Occipital lobe (tissue), 2 donors: ENCODE results near the gene RAB10. TPM values are rescaled to one million over a fixed set of nuclear protein-coding genes. Genes with fewer than 3 reads are reported as not detected.
A peak's percentile ranks its signal among the peaks of the same experiment; 100 is the strongest.
"Not testable (repeated sequence)": the region's sequence is repeated elsewhere in the genome, so short reads cannot be mapped to it uniquely, and the experiment has no call there.

Experiments used
- DNase-seq: peaks from one replicate; lab custom pipeline; 2025; lab: John Stamatoyannopoulos, UW
- total RNA-seq: library from RNA; depleted of rRNA; stranded (reverse); fragments of >200 nt; gene quantifications from one replicate; pipeline ENCODE4 v1.2.3, GENCODE V29; 2014

RAB10 gene
- 162 TPM for total RNA-seq

DNA sequence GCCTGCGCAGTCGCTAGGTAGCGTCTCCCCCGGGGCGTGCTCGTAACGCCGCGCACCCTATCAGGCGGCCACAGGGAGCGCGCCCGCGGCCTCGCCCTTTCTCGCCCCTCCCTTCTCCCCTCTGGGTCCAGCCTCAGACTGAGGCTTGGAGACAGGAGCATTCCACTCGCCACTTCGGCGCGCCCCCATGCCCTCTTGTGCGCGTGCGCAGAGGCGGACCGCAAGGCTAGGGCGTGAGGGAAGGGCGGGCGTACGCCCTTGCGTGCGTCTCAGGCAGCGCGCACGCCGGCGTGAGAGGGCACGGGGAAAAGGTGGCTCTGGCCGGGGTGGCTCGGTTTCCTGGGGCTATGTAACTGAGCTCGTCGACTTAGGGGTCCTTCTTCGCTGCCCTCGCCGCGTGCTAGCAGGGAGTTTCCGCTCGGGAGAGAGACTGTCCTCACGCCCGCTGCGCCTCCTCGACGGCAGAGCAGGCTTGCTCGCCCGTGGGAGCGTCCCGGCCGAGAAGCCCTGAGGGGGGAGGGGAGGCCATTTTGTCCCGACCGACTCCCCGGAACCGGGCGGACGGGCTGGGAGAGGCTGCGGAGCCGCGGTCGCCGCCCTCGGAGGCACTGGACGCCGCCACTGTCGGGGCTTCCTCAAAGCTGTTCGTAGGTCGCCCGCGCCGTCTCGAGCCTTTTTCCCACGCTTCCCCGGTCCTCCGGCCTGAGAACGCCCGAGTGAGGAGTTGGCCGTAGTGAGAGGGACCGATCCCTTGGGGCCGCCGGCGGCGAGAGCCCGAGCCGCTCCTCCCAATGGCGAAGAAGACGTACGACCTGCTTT lies at the start of gene RAB10:
Gene RAB10 (plus strand): TSS at position 267 of the 819 bp plus-strand sequence. CDS start 525 bp downstream, at position 792.
- peak; percentile 97 for DNase-seq

DNA sequence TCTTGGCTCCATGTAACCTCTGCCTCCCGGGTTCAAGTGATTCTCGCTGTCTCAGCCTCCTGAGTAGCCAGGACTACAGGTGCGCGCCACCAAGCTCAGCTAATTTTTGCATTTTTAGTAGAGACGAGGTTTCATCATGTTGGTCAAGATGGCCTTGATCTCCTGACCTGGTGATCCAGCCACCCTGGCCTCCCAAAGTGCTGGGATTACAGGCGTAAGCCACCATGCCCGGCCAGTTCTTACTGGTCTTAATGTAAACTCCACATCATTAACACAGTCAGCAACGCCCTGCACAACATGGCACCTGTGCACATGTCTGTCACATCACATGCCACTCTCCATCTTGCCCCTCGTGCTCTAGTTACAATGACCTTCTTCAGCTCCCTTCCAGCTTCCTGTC lies 45.8 kb upstream of the RAB10 start:
- no peak for DNase-seq

DNA sequence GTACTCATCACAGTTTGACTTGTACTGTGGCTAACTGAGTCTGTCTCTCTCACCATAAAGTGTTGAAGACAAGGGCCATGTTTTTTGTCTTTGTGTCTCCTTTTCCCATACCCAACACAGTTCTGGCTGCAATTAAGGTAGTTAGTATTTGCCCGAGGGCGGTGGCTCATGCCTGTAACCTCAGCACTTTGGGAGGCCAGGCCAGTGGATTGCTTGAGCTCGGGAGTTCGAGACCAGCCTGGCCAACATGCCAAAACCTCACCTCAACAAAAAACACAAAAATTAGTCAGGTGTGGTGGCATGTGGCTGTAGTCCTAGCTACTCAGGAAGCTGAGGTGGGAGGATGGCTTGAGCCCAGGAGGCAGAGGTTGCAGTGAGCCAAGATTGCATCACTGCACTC lies 44.7 kb upstream of the RAB10 start:
- DNase-seq, result no peak

DNA sequence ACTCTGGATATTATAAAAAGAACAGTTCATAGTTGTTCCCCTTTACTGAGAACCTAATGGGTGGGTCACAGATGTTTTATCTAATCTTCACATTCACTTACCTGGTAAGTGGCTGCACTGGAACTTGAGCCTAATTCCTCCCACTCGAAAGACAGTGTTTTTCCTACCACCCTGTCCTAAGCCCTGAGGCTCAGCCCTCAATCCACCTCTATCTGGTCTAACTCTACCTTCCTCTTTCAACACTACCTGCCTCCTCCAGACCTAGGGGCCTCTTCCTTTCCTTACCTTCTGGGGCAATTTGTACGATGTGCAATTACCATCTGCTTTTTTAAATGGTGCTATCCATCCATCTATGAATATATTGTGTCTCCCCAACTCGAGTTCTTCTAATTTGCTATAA lies 41.9 kb upstream of the RAB10 start:
- DNase-seq, result no peak

DNA sequence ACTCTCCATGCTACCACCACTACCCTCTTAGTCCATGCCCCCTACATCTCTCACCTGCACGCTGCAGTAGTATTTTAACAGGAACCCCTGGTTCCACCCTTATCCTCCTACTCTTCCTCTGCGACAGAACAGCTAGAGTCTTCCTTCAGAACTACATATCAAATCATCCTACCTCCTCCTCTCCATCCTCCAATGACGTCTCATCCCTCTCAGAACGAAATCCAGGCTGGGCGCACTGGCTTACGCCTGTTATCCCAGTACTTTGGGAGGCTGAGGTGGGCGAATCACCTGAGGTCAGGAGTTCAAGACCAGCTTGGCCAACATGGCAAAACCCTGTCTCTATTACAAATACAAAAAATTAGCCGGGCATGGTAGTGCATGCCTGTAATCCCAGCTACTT lies 41.3 kb upstream of the RAB10 start:
- DNase-seq, result no peak

DNA sequence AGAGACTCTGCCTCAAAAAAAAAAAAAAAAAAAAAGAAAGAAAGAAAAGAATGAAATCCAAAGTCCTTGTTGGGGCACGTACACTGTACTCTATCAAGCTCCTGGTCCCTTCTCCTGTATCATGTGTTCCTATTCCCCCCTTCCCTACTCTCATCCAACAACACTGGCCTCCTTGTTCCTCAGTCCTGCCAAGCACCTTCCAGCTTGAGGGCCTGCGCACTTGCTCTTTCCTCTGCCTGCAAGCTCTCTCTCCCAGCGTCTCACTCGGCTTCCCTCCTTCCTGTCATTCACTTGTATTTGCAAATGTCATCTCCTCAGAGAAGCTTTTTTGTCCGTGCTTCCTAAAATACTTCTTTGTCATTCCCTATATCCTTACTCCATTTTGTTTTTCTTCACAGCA lies 40.8 kb upstream of the RAB10 start:
- no peak for DNase-seq

DNA sequence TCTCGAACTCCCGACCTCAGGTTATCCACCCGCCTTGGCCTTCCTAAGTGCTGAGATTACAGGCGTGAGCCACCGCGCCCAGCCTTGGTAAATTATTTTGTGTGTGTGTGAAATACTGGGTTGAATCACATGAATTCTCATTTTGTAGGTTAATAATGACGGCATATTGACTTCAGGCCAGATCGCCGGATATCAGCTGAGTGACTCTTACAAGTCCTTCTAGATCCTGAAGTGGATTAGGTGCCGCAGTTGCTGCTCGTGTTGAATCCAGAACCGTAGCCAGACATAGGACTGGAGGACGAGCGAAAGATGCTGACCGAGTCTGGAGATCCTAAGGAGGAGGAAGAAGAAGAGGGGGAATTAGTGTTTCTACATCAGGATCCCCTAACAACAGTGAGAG lies 39.4 kb upstream of the RAB10 start:
- DNase-seq, result no peak

DNA sequence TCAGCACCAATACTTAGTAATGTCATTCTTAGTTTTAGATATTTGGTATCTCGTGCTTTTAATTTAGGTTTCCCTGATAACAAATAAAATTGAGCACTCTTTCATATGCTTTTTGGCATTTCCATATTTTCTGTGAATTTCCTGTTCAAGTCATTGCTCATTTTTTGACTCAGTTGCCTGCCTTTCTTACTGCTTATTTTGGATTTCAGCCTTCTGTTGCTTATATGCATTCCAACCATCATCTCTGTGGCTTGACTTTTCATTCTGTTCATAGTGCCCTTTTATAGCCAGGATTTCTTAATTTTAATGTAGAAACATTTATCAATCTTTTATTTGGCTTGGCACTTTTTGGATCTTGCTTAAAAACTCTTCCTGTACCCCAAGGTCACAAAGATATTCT lies 37.0 kb upstream of the RAB10 start:
- DNase-seq, result no peak

DNA sequence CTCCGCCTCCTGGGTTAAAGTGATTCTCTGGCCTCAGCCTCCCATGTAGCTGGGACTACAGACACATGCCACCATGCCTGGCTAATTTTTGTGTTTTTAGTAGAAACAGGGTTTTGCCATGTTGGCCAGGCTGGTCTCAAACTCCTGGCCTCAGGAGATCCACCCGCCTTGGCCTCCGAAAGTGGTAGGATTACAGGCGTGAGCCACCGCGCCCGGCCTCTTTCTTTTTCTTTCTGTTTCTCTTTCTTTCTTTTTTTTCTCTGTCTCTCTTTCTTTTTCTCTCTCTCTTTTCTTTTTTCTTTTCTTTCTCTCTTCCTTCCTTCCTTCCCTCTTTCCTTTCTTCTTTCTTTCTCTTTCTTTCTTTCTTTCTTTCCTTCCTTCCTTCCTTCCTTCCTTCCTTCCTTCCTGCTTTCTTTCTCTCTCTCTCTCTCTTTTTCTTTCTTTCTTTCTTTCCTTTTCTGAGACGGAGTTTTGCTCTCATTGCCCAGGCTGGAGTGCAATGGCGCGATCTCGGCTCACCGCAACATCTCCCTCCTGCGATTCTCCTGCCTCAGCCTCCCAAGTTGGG lies 35.0 kb upstream of the RAB10 start:
- not testable (repeated sequence) for DNase-seq

DNA sequence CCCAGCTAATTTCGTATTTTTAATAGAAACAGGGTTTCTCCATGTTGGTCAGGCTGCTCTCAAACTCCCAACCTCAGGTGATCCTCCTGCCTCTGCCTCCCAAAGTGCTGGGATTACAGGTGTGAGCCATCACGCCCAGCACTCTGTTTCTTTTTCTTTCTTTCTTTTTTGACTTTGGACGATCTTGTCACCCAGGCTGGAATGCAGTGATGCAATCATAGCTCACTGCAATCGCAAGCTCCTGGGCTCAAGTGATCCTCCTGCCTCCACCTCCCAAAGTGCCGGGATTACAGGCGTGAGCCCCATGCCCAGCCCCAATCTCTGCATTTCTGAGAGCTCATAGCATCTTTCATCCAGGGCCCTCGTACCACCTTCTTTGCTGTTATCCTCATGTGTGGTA lies 34.5 kb upstream of the RAB10 start:
- not testable (repeated sequence) for DNase-seq

DNA sequence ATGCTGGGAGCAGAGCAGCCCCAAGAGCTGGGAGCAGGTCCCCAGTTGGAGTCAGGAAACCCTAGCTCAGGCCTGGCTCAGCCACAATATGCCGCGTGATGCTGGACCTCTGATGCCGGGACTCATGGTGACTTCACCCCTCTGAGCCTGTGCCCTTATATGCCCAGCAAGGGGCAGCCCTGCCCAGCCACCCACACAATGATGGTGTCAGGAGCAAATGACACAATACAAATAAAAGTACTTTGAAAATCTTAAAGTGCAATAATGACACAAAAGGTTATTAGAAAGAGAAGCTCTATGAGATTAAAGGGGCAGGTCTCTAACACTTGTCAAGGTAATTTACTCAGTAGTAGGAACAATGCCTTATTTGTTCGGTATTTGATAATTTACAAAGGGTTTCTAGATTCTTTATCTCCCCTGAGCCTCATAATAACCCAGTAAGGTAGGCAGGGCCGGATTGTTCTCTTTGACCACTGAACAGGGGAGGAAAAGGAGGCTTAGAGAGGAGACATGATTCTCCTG lies 33.3 kb upstream of the RAB10 start:
- DNase-seq, result no peak

DNA sequence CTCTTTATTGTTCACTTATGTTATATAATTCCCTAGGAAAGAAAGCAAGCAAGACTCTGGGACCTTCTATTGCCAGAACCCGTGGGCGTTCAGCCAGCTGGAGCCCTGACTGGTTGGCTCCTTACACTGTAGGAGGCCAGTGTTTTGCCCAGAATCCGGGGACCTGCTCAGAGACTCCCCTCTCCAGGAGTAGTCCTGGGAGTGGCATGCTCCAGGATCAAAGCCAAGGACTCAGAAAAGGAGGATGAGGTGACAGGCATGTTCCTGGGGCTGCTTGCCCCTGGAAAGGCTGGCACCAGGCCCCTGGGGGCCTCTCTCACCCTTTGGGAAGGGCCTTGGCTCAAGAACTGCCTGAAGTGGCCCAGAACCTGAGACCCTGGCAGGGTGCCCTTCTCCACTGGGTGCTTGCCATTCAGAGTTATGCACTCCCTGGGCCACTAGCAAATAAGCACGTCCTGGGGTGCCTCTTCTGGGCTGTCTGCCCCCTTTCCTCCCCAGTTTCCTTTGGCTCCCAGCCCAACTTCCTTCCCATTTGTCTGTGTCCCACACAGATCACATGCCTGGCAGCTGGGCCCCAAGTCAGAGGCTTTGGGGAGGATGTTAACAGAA lies 32.0 kb upstream of the RAB10 start:
- peak; percentile 74 for DNase-seq

DNA sequence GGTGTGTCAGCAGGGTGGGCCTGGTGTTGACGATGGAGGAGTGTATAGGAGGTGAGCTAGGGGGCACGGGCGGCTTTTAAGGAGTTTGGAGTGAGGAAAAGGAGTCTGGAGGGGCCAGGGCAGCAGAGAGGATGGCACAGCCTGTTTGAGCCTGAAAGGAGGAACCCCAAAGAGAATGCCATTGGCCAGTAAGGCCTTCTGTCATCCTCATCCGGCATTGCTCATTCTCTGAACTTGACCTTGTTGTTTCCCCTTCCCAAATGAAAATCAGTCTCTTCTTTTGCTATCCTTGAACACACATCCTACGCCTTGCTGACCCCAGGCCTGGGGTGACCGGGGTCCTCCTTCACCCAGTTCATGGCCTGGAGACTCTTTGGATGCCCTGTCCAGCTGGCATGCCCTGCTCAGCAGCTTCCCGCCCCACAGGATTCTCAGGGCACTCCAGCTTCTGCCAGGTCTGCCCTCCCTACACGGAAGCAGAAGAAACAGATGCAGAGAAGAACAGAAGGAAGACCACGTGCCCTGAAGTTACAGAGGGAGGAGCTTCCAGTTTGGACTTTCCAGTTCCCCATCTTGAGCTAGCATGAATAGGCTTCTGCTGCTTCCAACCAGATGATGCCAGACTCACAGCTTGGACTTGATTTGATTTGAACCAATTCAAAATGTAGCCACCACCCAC lies 31.1 kb upstream of the RAB10 start:
- no peak for DNase-seq

DNA sequence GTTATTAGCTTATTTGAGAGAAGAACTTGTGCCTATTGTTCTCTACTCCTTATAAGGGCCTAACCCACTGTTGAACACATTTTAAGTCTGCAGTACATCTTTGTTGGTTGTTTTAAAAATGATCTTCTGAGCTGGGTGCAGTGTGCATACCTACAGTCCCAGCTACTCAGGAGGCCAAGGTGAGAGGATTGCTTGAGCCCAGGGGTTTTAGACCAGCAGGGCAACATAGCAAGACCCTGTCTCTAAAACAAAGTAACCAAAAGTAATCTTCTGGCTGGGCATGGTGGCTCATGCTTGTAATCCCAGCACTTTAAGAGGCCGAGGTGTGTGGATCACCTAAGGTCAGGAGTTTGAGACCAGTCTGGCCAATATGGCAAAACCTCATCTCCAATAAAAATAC lies 25.8 kb upstream of the RAB10 start:
- DNase-seq, result no peak

DNA sequence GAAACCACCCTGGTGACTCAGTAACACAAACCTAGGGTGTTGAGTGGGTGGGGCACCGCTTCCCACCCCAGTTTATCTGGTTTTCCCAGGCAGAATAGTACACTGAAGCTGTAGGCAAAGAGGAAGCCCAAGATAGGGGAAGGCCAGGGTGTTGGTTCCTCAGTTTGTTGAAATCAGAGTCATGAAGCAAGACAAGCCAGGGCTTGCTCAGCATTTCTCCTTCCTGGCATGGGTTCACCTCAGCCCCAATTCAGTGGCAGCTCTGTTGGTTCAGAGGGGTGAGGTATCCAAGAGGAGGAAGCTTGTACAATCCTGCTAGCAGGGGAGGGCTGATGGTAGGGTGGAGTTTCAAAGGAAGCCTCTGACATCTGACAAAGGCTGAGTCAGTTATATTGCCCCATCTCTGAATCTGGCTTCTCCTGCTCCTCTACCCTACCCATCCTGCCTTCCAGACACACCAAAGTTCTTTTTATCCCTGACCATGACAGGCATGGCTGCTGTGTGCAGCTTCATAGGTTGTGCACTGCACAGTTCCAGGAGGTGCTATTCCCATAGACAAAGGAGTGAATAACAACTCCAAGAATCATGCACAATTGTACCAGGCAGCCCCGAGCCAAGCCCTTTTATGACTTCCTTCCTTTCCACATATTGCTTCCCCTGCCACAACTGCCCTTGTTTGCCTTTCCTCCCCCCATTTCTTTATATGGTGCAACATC lies 24.9 kb upstream of the RAB10 start:
- no peak for DNase-seq

DNA sequence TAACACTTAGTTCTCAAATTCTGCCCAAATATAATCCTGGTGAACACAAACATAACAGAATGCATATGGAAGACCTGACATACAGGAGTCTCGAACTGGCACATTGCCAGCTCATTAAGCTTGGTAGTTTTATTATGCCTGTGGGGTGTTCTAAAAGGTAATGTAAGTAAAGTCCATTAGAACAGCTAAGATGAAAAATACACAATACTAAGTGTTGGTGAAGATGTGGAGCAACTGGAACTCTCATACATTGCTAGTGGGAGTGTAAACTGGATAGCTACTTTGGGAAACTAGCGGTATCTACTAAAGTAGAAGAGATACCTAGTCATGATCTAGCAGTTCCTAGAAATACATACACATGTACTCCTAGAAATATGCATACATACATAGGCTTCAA lies 24.3 kb upstream of the RAB10 start:
- no peak for DNase-seq

DNA sequence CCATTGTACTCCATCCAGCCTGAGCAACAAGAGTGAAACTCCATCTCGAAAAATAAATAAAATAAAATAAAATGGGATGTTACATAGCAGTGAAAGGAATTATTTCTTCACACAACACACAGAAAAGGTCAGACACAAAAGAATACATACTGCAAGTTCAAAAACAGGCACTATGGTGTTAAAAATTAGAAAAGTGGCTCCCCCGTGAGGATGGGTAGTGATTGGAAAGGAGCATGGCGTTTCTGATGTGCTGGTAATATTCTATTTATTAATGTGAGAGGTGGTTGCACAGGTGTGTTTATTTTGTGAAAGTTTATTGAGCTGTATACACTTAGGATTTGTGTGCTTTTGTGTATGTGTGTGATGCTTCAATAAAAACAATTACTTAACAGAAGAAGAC lies 22.9 kb upstream of the RAB10 start:
- no peak for DNase-seq

DNA sequence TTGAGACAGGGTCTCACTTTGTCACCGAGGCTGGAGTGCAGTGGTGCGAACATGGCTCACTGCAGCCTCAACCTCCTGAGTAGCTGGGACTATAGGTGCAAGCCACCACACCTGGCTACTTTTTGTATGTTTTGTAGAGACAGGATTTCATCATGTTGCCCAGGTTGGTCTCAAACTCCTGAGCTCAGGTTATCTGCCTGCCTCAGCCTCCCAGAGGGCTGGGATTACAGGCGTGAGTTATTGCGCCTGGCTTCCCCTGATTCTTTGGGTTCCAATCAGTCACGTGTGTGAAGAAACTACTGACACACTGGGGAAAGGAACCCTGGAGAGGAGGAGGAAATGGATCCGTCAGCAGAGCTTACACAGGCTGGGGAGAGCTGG lies 22.3 kb upstream of the RAB10 start:
- DNase-seq, result no peak

DNA sequence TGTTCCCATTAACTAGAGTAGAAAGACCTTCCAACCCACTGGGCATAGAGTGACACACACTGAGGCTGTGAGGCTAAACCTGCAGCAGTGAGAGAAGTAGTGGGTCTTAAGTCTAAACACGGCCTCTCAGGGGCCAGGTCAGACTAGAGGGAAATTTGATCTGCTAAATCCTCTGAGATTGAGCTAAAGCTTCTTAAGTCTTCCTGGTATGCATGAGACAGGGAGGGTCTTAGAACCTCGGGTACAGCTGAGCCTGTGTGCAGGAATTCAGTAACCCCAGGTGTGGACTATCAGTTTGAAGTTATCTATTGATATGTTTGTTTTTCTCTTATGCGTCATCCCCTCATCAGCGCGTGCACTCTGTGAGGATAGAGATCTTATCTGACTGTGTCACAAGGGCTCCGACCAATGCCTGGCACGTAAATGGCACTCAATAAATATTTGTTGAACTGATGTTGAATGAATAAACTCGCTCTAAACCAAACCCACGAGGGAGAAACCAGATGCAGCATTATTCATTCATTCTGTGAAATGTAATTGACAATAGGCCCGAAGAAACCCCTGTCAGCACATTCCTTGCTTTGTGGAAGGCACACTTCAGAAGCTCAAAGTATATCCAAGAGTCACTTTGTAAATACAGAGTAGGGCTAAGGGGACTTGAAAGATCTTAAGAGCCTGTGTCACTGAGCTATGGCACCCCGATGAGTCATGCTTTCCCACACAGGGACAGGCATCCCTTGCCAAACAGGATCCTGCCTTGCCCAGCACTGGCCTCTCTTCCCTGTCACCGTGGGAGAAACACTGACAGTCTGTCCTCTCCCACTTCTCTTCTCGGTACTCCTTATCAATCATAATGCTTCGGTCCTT lies 21.7 kb upstream of the RAB10 start:
- DNase-seq, result peak; percentile 25

DNA sequence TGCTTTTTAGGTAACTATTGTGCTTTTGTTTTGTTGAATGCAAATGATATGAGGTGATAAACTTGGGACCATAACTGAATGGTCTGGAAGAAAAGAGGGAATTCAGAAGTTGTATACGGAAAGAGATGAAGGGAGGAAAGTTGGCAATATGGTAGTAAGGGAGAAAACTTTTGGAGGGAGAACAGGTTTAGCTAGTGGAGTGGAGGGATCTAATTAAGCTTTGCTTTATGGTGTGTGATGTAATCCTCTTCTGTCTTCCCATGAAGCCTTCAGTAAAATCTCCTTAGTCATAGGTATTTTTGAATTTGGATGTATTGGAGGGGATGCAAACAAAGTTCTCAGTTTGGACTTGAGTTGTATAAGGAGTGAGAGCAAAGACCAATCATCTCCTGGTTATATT lies 20.2 kb upstream of the RAB10 start:
- no peak for DNase-seq
